ENCODE results near the gene ABHD4.

Gene ABHD4

DNA sequence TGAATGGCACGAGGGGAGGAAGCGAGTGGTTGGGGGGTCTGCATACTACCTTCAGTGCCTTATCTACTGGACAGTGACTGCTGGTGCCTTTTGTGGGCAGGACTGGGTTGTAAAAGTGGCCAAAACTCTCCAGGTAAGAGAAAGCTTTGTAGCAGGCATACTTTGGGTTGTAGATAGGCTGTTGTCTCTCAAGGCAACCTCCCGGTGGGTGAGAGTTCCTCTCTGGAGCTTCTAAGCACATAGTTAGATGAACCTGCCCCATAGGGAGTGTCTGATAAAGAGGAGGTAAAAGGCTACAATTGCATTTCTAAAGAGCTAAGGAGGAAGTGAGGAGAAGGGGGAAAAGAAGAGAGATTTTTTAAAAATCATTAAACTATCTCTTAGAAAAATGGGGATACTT lies 4.9 kb upstream of the ABHD4 start:
- H2AFZ ChIP-seq (ENCODE audit: low read depth, low read length): no peak overlapping the region
- H4K20me1 ChIP-seq (ENCODE audit: insufficient read depth, low read length): 0 out of 2 replicates have a peak, but pooled peaks cover 1% of the 10 kb centered on the region
- H3K27me3 ChIP-seq (ENCODE audit: low read depth, low read length): peaks cover 5% of the 10 kb centered on the region
- no peaks in the 10 kb centered on the region for H3K9me3 ChIP-seq (ENCODE audit: insufficient read depth, low read length)
- no peak overlapping the region for H3K4me2 ChIP-seq (ENCODE audit: low read length)
- TF ChIP-seq, protein P1, sequence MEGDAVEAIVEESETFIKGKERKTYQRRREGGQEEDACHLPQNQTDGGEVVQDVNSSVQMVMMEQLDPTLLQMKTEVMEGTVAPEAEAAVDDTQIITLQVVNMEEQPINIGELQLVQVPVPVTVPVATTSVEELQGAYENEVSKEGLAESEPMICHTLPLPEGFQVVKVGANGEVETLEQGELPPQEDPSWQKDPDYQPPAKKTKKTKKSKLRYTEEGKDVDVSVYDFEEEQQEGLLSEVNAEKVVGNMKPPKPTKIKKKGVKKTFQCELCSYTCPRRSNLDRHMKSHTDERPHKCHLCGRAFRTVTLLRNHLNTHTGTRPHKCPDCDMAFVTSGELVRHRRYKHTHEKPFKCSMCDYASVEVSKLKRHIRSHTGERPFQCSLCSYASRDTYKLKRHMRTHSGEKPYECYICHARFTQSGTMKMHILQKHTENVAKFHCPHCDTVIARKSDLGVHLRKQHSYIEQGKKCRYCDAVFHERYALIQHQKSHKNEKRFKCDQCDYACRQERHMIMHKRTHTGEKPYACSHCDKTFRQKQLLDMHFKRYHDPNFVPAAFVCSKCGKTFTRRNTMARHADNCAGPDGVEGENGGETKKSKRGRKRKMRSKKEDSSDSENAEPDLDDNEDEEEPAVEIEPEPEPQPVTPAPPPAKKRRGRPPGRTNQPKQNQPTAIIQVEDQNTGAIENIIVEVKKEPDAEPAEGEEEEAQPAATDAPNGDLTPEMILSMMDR (IDR thresholded peaks at IDR 0.05; ENCODE audit: low read depth, low read length): no peak
- no peak for TF ChIP-seq EZH2phosphoT487 (IDR thresholded peaks at IDR 0.05; ENCODE audit: low read depth)
- peaks cover 20% of the 10 kb centered on the region for H3K4me1 ChIP-seq (ENCODE audit: low read length)
- H3K9ac ChIP-seq (ENCODE audit: low read length): no peak overlapping the region
- peaks cover 8% of the 10 kb centered on the region for H3K79me2 ChIP-seq (ENCODE audit: low read length)
- H3K36me3 ChIP-seq (replicated peaks; ENCODE audit: low read depth, low read length): no peaks in the 10 kb centered on the region
- no peak overlapping the region for H3K4me3 ChIP-seq (ENCODE audit: low read length)
- no peak overlapping the region for H3K27ac ChIP-seq (ENCODE audit: low read length)

DNA sequence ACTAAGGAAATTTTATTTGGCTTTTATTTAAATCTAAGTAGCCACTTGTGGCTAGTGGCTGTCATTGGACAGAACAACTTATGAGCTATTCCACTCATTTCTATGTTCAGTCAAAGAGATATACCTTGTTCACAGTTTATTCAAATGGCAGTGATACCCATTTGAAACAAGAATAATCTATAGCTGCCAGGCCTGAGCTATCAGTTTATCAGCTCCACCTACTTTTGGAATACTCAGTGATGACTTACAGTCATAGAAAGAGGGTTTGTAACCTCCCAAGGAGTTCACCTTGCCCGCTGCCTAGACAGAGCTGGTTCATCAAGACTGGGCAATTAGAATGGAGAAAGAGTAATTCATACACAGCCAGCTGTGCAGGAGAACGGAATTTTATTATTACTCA lies 4.5 kb upstream of the ABHD4 start:
- Histone ChIP-seq H3K4me3 (ENCODE audit: low read length) (no peak overlapping the region), H3K27me3 (ENCODE audit: low read depth, low read length) (peaks cover 5% of the 10 kb centered on the region), H2AFZ (ENCODE audit: low read depth, low read length) (no peak overlapping the region), H3K79me2 (ENCODE audit: low read length) (peaks cover 4% of the 10 kb centered on the region), H3K27ac (ENCODE audit: low read length) (no peak overlapping the region), H3K9me3 (ENCODE audit: insufficient read depth, low read length) (no peaks in the 10 kb centered on the region), H3K4me2 (ENCODE audit: low read length) (no peak overlapping the region), H4K20me1 (ENCODE audit: insufficient read depth, low read length) (no peaks in the 10 kb centered on the region), H3K4me1 (ENCODE audit: low read length) (peaks cover 19% of the 10 kb centered on the region; the same call in 1 of the 2 replicates), H3K36me3 (replicated peaks; ENCODE audit: low read depth, low read length) (no peaks in the 10 kb centered on the region), H3K9ac (ENCODE audit: low read length) (no peak overlapping the region)
- TF ChIP-seq EZH2phosphoT487 (IDR thresholded peaks at IDR 0.05; ENCODE audit: low read depth): no peak
- TF ChIP-seq, protein P1 (IDR thresholded peaks at IDR 0.05; ENCODE audit: low read depth, low read length): no peak

DNA sequence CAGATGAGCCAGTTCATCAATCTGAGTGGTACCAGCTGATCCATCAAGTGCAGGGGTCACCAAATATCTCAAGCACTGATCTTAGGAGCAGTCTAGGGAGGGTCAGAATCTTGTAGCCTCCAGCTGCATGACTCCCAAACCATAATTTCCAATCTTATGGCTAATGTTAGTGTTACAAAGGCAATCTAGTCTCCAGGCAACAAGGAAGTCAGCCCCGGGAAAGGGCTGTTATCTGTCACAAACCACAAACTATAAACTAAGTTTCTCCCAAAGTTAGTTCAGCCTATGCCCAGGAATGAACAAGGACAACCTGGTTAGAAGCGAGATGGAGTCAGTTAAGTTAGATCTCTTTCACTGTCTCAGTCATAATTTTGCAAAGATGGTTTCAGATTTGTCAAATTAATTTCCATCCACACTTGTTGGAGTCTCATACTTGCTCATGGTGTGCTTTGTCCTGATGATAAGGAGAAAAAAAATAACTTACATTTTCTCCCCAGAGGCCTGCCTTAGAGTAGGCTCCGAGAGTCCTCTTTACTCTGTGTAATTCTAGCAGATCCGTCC lies 3.9 kb upstream of the ABHD4 start:
- Histone ChIP-seq H3K4me1 (ENCODE audit: low read length) (peaks cover 25% of the 10 kb centered on the region), H3K36me3 (replicated peaks; ENCODE audit: low read depth, low read length) (no peaks in the 10 kb centered on the region), H3K27me3 (ENCODE audit: low read depth, low read length) (peaks cover 5% of the 10 kb centered on the region), H4K20me1 (ENCODE audit: insufficient read depth, low read length) (no peaks in the 10 kb centered on the region), H2AFZ (ENCODE audit: low read depth, low read length) (no peak overlapping the region), H3K79me2 (ENCODE audit: low read length) (no peaks in the 10 kb centered on the region), H3K9me3 (ENCODE audit: insufficient read depth, low read length) (no peaks in the 10 kb centered on the region), H3K4me2 (ENCODE audit: low read length) (no peak overlapping the region), H3K27ac (ENCODE audit: low read length) (no peak overlapping the region), H3K4me3 (ENCODE audit: low read length) (no peak overlapping the region), H3K9ac (ENCODE audit: low read length) (no peak overlapping the region)
- TF ChIP-seq EZH2phosphoT487 (IDR thresholded peaks at IDR 0.05; ENCODE audit: low read depth): no peak
- TF ChIP-seq, protein P1 (IDR thresholded peaks at IDR 0.05; ENCODE audit: low read depth, low read length): no peak

DNA sequence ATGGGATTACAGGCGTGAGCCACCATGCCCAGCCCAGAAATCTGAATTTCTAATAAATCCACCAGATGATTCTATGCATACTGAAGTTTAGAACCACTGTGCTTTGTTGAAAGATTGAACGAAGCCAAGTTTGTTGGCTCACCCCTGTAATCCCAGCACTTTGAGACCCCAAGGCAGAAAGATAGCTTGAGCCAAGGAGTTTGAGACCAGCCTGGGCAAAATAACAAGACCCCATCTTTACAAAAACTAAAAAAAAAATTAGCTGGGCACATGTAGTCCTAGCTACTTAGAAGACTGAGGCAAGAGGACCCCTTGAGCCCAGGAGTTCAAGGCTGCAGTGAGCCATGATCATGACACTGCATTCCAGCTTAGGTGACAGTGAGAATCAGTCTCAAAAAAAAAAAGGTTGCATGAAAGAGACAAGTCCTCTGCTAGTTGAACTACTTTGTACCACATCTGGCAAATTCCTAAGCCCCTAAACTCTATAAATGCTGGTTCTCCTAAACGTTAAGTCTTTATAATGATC lies 1.7 kb upstream of the ABHD4 start:
- H4K20me1 ChIP-seq (ENCODE audit: insufficient read depth, low read length): no peaks in the 10 kb centered on the region
- no peak overlapping the region for H3K27ac ChIP-seq (ENCODE audit: low read length)
- no peaks in the 10 kb centered on the region for H3K79me2 ChIP-seq (ENCODE audit: low read length)
- H3K27me3 ChIP-seq (ENCODE audit: low read depth, low read length): peaks cover 5% of the 10 kb centered on the region
- H3K36me3 ChIP-seq (replicated peaks; ENCODE audit: low read depth, low read length): no peaks in the 10 kb centered on the region
- H3K4me1 ChIP-seq (ENCODE audit: low read length): peaks cover 27% of the 10 kb centered on the region
- H2AFZ ChIP-seq (ENCODE audit: low read depth, low read length): no peak overlapping the region
- TF ChIP-seq EZH2phosphoT487 (IDR thresholded peaks at IDR 0.05; ENCODE audit: low read depth): no peak
- H3K4me3 ChIP-seq (ENCODE audit: low read length): no peak overlapping the region
- no peaks in the 10 kb centered on the region for H3K9me3 ChIP-seq (ENCODE audit: insufficient read depth, low read length)
- H3K9ac ChIP-seq (ENCODE audit: low read length): no peak overlapping the region
- H3K4me2 ChIP-seq (ENCODE audit: low read length): no peak overlapping the region

Measured in OCI-LY3 (cell line).